ENCODE measurements around the gene ANLN.

DNA sequence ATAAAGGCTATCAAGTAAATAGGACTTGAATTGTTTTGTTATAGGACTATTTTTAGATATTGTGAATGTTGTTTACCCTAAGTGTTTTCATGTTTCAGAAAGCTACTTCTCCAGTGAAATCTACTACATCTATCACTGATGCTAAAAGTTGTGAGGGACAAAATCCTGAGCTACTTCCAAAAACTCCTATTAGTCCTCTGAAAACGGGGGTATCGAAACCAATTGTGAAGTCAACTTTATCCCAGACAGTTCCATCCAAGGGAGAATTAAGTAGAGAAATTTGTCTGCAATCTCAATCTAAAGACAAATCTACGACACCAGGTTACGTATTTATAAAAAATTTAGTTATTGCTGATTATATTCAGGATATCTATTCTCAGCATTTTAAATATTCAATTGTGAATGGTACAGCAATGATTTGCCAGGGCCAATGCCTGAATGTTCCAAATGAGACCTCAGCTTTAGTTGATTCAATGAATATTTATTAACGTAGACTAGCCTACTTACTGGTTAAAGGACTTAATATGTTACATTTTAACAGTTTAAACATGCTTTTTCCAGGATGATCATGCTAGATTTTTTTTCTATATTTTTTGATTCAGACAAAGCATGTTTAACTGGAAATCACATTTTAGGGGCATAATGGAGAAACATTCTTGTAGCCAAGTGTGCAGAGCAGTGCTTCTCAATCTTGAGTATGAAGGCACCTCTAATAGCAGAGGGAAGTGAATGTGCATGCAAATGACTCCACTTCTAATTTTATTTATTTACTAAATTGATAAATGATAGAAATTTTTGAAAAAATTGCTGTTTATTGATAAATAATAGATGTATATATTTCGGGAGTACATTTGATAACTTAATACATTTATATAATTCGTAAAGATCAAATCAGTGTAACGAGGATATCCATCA lies 18.2 kb downstream of the ANLN start:
- TF ChIP-seq POLR2AphosphoS5 (IDR thresholded peaks at IDR 0.05; ENCODE audit: insufficient read depth in 1 of 2, low read depth in 1 of 2) (no peak), POLR2A (IDR thresholded peaks at IDR 0.05) (no peak)
- TF ChIP-seq, protein P1, sequence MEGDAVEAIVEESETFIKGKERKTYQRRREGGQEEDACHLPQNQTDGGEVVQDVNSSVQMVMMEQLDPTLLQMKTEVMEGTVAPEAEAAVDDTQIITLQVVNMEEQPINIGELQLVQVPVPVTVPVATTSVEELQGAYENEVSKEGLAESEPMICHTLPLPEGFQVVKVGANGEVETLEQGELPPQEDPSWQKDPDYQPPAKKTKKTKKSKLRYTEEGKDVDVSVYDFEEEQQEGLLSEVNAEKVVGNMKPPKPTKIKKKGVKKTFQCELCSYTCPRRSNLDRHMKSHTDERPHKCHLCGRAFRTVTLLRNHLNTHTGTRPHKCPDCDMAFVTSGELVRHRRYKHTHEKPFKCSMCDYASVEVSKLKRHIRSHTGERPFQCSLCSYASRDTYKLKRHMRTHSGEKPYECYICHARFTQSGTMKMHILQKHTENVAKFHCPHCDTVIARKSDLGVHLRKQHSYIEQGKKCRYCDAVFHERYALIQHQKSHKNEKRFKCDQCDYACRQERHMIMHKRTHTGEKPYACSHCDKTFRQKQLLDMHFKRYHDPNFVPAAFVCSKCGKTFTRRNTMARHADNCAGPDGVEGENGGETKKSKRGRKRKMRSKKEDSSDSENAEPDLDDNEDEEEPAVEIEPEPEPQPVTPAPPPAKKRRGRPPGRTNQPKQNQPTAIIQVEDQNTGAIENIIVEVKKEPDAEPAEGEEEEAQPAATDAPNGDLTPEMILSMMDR (IDR thresholded peaks at IDR 0.05): no peak
